Activated CD4-positive, alpha-beta T cell treated with anti-CD3 and anti-CD28 coated beads, Interleukin-2, amount 50 U/mL, for 16 hours (primary cell): Measurements from ENCODE around the gene ALPK3.

ENCODE experiments used
- DNase-seq: peaks from one replicate; pipeline ENCODE4 v3.0.0-alpha.2; 2020

Gene ALPK3

GRCh38 chr15:84847382-84847781 is 30.2 kb downstream of the ALPK3 start:
- no peak for DNase-seq

GRCh38 chr15:84852212-84852611 is 35.1 kb downstream of the ALPK3 start:
- no peak for DNase-seq

GRCh38 chr15:84855136-84855535 is 38.0 kb downstream of the ALPK3 start:
- no peak for DNase-seq

- DNase-seq: no peak
Measured at GRCh38 chr15:84855765-84856164, 38.6 kb downstream of the ALPK3 start.

- DNase-seq: no peak
Measured at GRCh38 chr15:84856731-84857417, 39.7 kb downstream of the ALPK3 start.

GRCh38 chr15:84857418-84858004 is 40.4 kb downstream of the ALPK3 start:
- DNase-seq: no peak

- no peak for DNase-seq
Measured at GRCh38 chr15:84858231-84858630, 41.1 kb downstream of the ALPK3 start.

- DNase-seq: no peak
Measured at GRCh38 chr15:84859144-84859543, 42.0 kb downstream of the ALPK3 start.

GRCh38 chr15:84859651-84860050 is 42.5 kb downstream of the ALPK3 start:
- no peak for DNase-seq

- DNase-seq: no peak
Measured at GRCh38 chr15:84861781-84862180, 44.6 kb downstream of the ALPK3 start.

- DNase-seq: no peak
Measured at GRCh38 chr15:84862214-84862975, 45.2 kb downstream of the ALPK3 start.

GRCh38 chr15:84863565-84864443 is 46.6 kb downstream of the ALPK3 start:
- DNase-seq: no peak

GRCh38 chr15:84864444-84864795 is 47.3 kb downstream of the ALPK3 start:
- DNase-seq: no peak

GRCh38 chr15:84865074-84865569 is 48.0 kb downstream of the ALPK3 start:
- no peak for DNase-seq

- no peak for DNase-seq
Measured at GRCh38 chr15:84868037-84868880, 51.1 kb downstream of the ALPK3 start.

GRCh38 chr15:84869510-84869909 is 52.4 kb downstream of the ALPK3 start:
- no peak for DNase-seq

- DNase-seq: no peak
Measured at GRCh38 chr15:84871428-84871985, 54.4 kb downstream of the ALPK3 start.

GRCh38 chr15:84872009-84872910 is 55.1 kb downstream of the ALPK3 start:
- DNase-seq: no peak

- DNase-seq: no peak
Measured at GRCh38 chr15:84873997-84874396, 56.8 kb downstream of the ALPK3 start.

GRCh38 chr15:84874981-84875699 is 58.0 kb downstream of the ALPK3 start:
- DNase-seq: no peak
